ENCODE data around the gene AQP12A.

- TF ChIP-seq CTCF (conservative IDR thresholded peaks at IDR 0.05; ENCODE audit: low read depth in 2 of 2): no peak
- no peak for TF ChIP-seq REST (IDR thresholded peaks at IDR 0.05; ENCODE audit: unreplicated experiment)
- no peak for TF ChIP-seq EZH2 (IDR thresholded peaks at IDR 0.05; ENCODE audit: low read depth, unreplicated experiment)
Measured at GRCh38 chr2:240727439-240727838, 35.8 kb downstream of the AQP12A start.
